Measurements from ENCODE around the gene ZNF330.
"Not testable (repeated sequence)": the region's sequence is repeated elsewhere in the genome, so short reads cannot be mapped to it uniquely, and the experiment has no call there.

Gene ZNF330

DNA sequence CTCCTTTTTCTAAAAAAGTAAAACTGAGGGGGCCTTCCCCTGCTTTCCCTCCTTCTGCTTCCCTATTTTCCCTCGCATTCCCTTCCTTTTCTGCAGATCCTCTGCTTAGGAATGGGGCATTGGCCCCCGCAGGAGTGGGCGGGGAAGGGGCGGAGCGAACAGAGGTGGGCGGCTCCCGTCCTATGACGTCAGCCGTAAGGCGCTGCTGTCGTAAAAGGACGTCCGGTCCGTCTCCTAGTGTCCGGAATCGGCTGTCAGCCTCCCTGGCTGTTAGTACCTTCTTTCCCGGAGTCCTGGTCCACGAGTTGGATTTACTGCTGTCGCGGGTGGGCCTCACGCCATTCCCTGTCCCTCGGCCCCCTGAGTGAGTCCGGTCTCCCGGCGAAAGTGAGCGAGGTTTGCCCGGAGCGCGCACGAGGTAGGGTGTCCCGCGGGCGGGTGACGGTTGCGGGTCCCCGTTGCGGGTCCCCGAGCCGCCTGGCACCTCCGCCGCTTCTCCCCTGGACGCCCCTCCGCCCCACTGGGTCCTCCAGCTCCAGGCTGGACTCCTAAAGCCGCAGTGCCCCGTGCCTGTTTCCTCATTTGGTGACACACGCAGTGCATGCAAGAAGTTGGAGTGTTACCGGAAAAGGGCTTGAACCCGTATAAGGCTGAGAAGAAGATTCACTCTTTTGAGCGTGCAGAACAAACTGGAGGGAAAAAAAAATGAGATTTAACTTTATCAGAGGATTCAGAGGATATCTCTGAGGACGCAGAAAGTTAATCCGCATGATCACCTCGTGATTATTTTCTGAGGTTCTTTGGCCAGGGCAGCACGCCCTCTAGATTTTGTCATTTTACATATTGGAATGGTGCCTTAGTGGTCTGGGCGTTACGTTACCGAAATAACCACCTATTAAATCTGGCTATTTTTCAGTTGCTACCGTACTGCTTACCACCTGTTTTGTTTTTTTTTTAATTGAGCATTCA is at the start of gene ZNF330:
Gene ZNF330 (plus strand): TSS at position 205 of the 969 bp plus-strand sequence. CDS start 1,477 bp downstream, outside the sequence.
- peak; percentile 99 for DNase-seq

DNA sequence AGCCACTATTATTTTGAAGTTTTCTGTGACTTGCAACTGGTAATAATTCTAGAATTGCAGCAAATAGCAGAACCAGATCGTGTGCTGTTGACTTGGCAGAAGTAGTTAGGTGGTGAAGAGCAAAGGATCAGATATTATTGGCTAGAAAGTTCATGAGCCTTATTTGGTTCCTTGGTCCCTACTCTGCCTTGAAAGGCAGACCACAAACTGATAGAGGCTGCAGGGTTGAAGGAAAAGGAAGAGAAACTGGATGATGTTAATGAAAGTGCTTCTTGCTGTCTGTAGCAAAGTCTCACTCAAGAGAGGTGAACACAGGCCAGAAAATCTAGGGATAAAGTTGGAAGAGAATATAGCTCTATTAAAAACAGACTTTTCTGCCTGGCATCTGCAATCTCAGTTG is 46.2 kb upstream of the ZNF330 start:
- DNase-seq: no peak

DNA sequence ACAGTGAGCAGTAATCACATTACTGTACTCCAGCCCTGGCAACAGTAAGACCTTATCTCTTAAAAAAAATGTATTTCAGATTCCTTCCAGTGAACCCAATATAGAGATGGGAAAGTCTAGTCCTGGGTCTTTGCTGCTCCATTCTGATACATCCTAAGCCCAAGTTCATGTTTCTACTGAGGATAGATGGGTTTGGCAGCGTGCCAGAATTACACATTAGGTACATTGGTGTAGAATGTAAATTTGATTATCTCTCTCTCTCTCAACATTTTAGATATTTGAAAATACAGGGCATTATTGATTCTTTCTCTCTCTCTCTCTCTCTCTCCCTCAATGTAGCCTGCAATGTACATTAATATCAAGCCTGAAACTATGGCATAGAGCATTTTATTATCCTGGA is 43.5 kb upstream of the ZNF330 start:
- no peak for DNase-seq

DNA sequence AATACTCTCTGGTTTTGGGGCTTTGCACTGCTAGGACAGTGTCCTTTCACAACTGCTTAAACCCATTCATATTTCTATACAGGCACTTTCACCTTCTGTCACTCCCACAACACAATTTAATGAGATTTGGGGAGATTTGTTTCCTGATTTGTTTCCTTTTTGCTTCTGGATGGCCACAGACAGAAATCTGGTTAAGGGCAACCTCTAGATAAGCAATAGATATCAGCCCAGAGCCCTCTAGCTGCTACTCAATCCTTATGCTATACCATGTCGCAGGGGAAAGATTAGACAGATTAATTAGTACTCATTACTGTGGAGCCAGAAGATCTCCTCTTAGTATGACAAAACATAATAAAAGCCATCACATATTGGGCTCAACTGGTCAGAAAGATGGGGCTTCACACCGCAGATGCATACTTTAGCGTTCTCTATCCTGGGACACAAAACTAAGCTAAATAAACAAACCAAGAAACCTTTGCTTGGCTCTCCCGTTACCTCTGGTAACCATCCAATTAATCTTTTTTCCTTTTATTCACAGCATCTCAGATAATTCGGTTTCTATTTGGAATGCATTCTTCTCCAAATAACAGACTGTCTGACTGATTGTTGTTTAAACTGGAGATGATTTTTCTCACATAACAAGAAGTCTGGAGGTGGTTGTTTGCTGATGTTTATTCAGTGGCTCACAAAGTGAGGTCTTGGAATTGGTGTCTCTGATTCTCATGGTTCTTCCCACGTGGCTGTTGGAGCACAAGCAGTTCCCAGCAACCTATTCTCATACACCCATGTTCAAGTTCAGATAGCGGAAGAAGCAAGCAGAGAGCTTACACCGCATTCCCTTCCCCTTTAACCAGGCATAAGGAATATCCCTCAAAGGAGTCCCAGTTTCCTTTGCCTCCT is 41.0 kb upstream of the ZNF330 start:
- no peak for DNase-seq

DNA sequence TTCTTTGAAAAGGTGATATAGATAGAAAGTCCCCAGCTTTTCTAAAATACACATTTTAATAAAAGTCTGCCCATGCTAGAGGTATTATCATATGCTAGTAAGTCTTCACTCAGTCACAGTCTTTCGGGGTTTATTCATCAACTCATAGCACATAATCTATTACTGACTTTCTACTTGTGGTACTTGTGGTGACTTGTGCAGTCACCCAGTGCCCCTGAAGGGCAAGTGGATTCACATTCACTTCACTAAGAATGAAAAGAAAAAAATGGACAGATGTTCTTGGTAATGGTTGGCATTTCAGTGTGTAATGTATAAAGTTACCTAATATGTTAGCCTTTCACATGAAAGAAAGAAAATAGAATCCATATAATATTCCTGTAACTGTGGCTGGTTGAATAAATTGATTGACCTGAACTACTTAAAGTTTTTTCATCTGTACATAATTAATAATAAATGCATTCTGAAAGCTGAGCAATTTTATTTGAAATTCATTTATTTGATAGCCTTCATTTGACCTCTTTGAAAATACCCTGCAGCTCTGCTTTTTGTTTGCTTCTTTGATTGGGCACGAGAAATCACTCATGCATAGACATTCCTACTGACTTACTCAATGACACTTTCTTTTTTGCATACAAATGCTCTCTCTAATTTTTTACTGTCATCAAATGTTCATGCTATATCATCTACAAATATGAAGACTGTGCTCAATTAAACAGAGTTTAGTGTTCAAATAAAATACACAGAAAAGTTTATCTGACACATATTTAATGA is 39.5 kb upstream of the ZNF330 start:
- no peak for DNase-seq

DNA sequence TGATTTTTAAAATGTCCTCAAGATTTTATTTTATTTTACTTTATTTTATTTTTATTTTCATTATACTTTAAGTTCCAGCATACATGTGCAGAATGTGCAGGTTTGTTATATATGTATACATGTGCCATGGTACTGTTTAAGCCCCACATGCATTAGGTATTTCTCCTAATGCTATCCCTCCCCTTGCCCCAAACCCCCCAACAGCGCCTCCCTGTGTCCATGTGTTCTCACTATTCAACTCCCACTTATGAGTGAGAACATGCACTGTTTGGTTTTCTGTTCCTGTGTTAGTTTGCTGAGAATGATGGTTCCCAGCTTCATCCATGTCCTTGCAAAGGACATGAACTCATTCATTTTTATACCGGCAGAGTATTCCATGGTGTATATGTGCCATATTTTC is 37.2 kb upstream of the ZNF330 start:
- not testable (repeated sequence) for DNase-seq

DNA sequence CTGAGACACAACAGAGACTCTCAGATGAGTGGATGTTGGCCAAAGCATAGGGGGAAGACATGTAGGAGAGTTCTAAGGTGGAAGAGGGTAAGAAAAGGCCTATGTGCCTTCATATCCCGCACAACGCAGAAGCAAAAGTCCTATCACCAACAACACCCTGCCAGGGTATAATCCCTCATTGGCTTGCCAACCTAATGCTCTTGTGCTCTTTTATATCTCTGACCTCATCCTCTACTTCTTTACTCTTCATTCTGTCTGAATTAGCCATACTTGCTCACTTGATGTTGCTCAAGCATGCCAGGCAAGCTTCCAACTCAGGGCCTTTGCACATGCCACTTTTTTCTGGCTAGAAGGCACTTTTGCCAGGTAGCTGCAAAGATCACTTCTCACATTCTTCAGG is 28.1 kb upstream of the ZNF330 start:
- DNase-seq: no peak

DNA sequence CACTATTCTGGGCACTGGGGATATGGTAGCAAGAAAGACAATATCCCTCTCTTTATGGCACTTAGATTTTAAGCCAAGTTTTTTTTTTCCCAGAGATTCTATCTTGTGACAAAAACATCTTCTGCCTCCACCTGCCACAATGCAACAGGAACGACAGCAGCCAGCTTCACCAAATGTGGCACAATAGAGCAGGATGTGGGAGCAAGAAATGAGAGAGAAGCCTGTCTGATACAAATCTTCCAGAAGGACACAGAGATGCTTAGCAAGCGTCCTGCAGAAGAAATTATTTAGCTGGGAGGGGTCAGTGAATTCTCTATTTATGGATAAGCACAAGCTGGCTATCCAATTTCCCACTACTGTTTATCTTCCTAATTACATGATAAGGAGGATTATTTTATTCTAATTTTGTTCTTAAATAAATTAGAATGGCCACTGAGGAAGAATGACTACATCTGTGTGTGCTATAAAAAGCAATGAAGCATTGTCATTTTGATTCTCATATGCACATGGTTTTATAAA is 27.1 kb upstream of the ZNF330 start:
- no peak for DNase-seq

DNA sequence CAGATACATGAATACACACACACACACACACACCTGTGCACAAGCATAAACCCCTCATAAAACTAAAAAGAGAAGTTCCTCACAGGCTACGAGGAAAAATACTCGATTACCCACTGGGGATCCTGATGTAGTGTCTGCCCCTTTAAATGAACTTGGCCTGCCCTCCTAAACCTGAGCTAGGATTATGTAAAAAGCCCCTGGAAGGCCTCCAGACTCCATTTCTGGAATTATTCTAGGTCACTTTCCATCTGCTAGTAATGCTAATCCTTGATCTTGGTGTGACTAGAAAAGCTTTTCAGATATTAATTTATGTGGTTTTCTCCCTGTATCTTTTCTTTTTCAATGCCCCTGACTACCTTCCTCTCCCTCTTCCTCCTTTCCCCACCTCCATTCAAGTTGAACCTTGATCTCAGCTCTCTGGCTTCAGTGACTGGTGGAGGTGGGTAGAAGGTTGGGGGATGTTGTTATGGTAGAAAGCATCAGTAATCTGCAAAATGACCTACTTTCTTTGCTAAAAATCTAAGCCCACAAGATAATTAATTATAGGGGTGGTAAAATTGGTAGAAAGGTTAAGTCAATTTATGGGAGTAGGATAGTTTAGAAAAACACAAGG is 25.5 kb upstream of the ZNF330 start:
- no peak for DNase-seq

DNA sequence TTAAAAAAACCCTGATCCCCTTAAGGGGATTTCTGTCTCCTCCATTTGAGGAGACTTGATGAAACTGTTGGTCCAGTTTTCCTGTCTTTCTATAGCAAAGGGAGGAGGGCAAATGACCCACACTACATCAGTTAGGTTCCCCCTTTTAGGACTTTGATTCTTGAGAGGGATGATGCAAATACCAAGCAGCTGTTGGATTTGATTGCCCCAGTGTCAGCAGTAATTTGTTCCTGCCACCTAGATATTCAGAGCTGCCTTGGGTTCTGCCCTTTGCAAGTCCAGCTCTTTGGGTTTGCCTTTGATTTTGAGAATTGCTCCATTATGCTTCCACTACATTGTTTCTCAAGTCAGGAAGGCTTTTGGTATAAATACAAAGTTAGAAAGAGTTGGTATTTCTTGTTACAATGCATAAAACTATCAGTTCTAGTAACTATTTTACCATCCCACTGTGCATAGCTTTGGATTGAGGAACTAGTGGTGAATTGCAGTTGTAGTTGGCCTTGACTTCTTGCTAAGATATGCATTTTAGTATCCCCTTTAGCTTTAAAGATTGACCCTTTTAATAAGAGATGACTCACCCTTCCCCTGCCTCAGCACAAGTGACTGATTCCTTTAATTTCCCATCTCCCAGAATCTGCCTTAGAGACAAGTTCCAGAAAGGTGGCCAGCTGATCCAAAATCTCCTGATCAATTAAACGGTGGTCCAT is 24.3 kb upstream of the ZNF330 start:
- DNase-seq: no peak

DNA sequence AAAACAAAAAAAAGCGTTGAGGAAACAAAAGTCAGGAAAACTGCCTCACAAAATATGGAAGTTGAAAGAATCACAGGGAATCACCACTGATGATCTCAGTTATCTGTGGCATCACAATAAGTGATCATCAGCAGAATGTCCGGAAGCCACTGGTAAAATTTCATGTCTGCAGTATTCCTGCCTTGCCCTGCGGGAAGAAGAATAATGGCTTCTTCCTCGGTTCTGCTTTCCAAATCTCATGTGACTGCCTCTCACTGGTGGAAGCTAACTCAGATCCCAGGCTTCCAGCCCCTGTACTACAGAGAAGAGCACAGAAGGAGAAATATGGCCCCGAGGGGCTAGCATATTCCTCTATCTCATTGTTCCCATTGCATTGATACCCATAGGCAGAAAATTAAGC is 12.7 kb upstream of the ZNF330 start:
- DNase-seq: no peak

DNA sequence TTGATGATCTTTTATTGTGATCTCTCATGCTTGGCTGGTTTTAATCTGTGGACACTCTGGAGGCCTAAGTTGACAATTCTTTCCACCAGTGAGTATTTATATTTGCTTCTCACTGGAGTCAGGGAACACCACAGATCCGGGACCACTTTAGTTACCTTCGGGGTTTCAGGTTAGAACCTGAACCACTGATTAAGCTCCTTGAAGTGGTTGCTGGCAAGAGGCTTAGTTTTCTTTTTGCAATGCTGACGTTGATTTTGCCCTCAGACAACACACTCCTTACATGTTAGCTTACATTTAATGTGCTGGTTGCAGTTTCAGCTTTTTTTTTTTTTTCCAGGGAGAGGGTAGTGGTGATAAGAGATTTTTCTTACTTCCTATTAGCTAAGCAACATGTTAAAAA is 10.5 kb upstream of the ZNF330 start:
- no peak for DNase-seq

DNA sequence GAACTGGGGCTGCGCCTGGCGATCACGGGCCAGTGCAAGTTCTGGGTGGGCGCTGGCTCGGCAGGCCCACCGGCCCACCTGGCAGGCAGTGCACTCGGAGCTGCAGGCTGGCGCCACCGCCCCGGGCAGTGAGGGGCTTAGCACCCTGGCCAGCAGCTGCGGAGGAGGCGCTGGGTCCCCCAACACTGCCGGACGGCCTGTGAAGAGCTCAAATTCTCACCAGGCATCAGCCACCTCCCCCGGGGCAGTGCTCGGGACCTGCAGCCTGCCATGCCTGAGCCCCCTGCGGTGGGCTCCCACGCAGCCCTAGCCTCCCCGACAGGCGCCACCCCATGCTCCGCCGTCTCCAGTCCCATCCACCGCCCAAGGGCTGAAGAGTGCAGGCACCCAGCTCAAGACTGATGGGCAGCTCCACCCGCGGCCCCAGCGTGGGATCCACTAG is 7.1 kb upstream of the ZNF330 start:
- no peak for DNase-seq

DNA sequence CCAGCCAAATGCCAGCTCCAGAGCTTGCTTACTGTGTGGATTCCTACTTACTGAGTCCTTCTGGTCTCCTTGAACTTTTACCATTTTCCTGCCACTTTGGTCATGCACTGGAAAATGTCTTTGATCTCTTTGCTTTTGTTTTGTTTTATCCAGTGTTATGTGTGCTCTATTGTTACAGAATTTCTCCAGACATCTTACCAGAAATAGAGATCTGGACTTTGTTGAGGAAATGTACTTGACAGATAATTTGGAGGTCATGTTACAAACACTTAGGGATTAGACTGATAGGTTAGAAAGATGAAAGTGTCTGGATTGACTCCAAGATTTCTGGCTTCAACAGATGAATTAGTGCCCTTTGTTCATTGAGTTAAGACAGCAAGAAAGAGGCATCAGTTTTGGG is 5.7 kb upstream of the ZNF330 start:
- no peak for DNase-seq

DNA sequence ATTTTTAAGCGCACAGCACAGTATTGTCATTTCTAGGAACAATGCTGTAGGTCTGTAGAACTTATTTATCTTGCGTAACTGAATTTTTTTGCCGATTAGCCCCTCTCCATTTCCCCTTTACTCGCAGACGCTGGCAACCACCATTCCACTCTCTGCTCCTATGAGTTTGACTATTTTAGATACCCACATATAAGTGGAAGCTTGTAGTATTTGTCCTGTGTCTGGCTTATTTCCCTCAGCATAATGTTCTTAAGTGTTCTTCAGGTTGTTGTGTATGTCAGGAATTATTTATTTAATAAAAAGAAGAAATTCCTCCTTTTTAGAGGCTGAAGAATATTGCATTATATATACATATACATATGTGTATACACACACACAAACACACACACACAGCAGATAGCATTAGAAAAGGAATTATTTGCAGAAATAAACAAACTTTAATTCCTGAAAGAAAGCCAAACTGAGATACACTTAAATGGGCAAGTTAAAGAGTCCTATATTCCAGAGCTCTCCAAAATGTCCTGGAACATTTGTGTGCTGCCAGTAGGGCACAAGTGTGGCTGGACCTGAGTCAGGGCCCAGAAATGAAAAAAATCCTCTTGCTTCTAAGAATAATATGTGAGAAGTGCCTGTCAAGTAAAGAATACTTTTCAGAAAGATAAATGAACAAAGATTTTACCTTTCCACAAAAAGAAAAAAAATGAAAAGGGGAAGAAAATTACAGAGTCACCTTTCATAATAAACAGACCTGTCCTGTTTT is 4.5 kb upstream of the ZNF330 start:
- no peak for DNase-seq

DNA sequence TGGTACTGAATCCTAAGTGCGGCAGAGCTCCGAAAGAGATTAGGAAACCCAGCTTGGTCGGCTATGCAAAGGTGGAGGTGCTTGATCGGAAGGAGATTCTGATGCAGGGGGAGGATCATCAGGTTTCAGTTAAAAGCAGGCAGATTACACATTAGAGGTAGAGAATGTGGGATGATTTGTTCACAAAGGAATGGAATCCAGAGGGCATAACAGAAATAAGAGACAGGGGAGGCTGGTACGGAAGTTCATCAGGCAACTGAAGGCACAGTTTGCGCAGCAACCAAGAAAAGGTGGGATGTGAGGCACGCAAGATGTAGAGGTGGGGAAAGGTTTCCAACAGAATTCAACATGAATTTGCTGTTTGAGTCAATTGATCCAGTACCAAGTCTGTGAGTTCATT is 424 bp upstream of the ZNF330 start:
- no peak for DNase-seq

DNA sequence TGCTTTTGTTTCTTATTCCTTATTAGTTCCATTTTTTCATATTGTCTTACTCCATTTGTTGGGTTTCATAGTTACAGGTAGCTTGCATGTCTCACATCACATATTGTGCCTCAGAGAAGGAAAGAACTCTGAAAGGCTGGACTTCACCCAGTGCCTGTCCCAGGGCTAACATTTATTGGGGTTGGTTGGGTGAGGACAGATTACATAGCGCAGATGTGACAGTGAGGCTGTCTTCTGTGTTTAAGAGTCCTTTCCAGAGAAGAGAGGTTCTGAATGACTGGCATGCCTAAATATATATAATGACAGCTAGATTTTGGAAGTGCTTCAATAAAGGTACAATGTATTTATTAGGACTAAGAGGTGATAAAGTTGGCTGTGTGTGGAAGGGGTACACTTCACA is 2.7 kb downstream of the ZNF330 start:
- no peak for DNase-seq

DNA sequence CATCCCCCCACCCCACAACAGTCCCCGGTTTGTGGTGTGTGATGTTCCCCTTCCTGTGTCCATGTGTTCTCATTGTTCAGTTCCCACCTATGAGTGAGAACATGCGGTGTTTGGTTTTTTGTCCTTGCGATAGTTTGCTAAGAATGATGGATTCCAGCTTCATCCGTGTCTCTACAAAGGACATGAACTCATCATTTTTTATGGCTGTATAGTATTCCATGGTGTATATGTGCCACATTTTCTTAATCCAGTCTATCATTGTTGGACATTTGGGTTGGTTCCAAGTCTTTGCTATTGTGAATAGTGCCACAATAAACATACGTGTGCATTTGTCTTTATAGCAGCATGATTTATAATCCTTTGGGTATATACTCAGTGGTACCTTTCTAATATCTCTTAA is 6.6 kb downstream of the ZNF330 start:
- not testable (repeated sequence) for DNase-seq

DNA sequence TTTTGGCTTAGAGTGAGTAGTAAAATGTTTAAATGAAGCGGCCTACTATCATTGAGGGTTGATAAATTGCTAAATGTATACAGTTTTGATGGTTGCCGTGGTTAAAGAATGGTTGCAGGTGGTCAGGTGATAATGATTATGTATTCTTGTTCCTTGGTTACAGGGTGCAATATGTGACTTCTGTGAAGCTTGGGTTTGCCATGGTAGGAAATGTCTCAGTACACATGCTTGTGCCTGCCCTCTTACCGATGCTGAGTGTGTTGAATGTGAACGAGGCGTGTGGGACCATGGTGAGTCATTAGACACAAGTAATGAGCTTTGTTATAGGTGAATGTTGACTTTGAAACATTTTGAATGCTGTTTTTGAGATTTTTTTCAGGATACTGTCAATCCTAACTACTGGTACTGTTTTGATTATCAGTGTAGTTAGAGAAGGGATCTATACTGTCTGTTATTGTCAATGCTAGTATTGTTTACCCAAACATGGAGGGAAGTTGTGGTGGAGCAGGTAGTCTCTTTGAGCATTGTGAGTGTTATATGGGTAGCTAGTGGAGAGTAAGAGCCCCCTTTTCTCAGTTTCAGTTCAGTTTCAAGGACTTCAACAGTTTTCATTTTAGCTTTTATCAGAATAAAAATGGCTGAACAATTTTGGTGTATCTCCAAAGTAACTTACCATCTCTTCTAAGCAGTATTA is 8.9 kb downstream of the ZNF330 start:
- no peak for DNase-seq

DNA sequence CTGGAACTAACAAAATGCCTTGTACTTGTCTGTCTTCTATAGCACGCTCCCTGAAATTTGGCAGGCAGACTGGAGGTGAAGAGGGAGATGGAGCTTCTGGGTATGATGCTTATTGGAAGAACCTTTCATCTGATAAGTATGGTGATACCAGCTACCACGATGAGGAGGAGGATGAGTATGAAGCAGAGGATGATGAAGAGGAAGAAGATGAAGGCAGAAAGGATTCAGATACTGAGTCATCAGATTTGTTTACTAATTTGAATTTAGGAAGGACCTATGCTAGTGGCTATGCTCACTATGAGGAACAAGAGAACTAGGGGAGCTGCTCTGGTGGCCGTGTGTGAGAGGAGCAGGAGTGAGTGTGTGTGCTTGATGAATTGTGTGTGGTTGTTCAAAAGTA is 13.0 kb downstream of the ZNF330 start:
- DNase-seq: no peak

Data from activated CD8-positive, alpha-beta memory T cell treated with anti-CD3 and anti-CD28 coated beads for 24 hours (primary cell).